ENCODE measurements around the gene BTBD19. TPM values are rescaled to one million over a fixed set of nuclear protein-coding genes. Genes with fewer than 3 reads are reported as not detected.
"Not testable (repeated sequence)": the region's sequence is repeated elsewhere in the genome, so short reads cannot be mapped to it uniquely, and the experiment has no call there.

Gene BTBD19
- total RNA-seq, 1 donor from 2014 or later = 7.9 TPM

GRCh38 chr1:44811234-44811633, 2.9 kb downstream of the BTBD19 start:
- no peaks in the 10 kb centered on the region for H3K27me3 ChIP-seq
- H3K36me3 ChIP-seq = peaks cover 0 to 3% of the 10 kb centered on the region in 2 donors
- peak overlapping the region; percentile 100 for H3K27ac ChIP-seq
- H3K9me3 ChIP-seq = no peaks in the 10 kb centered on the region
- DNase-seq (ENCODE audit: extremely low spot score in 2 of 2) = no peak
- intact Hi-C loops (cut with DNase I) = no loop called here
- H3K4me1 ChIP-seq = peaks cover 84% of the 10 kb centered on the region
- no peak overlapping the region for H3K4me3 ChIP-seq
- TF ChIP-seq POLR2AphosphoS5 (IDR thresholded peaks at IDR 0.05; ENCODE audit: insufficient read depth in 1 of 2, low read depth in 1 of 2) = no peak
- no peak for TF ChIP-seq CTCF (IDR thresholded peaks at IDR 0.05)
- TF ChIP-seq POLR2A (IDR thresholded peaks at IDR 0.05) = no peak

GRCh38 chr1:44812822-44813543, 4.7 kb downstream of the BTBD19 start:
- Histone ChIP-seq H3K4me3 (peak overlapping the region; percentile 47 to 67), H3K36me3 (no peaks in the 10 kb centered on the region), H3K4me1 (peaks cover 67% of the 10 kb centered on the region), H3K27ac (peak overlapping the region; percentile 100), H3K9me3 (no peaks in the 10 kb centered on the region), H3K27me3 (no peaks in the 10 kb centered on the region)
- intact Hi-C loops (cut with DNase I) = no loop called here
- peak in 1 of 2 donors; percentile 85 for DNase-seq (ENCODE audit: extremely low spot score in 2 of 2)
- TF ChIP-seq CTCF (IDR thresholded peaks at IDR 0.05) (no peak), POLR2A (IDR thresholded peaks at IDR 0.05) (no peak), POLR2AphosphoS5 (IDR thresholded peaks at IDR 0.05; ENCODE audit: insufficient read depth in 1 of 2, low read depth in 1 of 2) (no peak)

- H3K27ac ChIP-seq; H3K36me3 ChIP-seq; H3K4me3 ChIP-seq; H3K27me3 ChIP-seq; H3K9me3 ChIP-seq; DNase-seq (ENCODE audit: extremely low spot score in 2 of 2); intact Hi-C loops (cut with DNase I): not testable (repeated sequence)
- peaks cover 55% of the 10 kb centered on the region for H3K4me1 ChIP-seq
These were observed 7.6 kb downstream of the BTBD19 start for GRCh38 chr1:44815926-44816325.

- Histone ChIP-seq H3K4me3 (no peak overlapping the region), H3K27me3 (no peaks in the 10 kb centered on the region), H3K27ac (peak overlapping the region; percentile 16), H3K36me3 (no peaks in the 10 kb centered on the region), H3K9me3 (no peaks in the 10 kb centered on the region), H3K4me1 (peaks cover 46% of the 10 kb centered on the region)
- DNase-seq (ENCODE audit: extremely low spot score in 2 of 2) = no peak
- TF ChIP-seq POLR2AphosphoS5 (IDR thresholded peaks at IDR 0.05; ENCODE audit: insufficient read depth in 1 of 2, low read depth in 1 of 2) = peak in 1 of 2 donors; percentile 23
- TF ChIP-seq POLR2A (IDR thresholded peaks at IDR 0.05) = no peak
- intact Hi-C loops (cut with DNase I) = no loop called here
These were observed 9.0 kb downstream of the BTBD19 start for GRCh38 chr1:44817307-44817706.

- H3K9me3 ChIP-seq = no peaks in the 10 kb centered on the region
- no peak for TF ChIP-seq CTCF (IDR thresholded peaks at IDR 0.05)
- TF ChIP-seq POLR2AphosphoS5 (IDR thresholded peaks at IDR 0.05; ENCODE audit: insufficient read depth in 1 of 2, low read depth in 1 of 2) = no peak
- no peak for TF ChIP-seq POLR2A (IDR thresholded peaks at IDR 0.05)
- H3K27ac ChIP-seq = peak overlapping the region; percentile 94
- DNase-seq (ENCODE audit: extremely low spot score in 2 of 2) = no peak
- H3K27me3 ChIP-seq = no peaks in the 10 kb centered on the region
- H3K4me3 ChIP-seq = no peak overlapping the region
- H3K36me3 ChIP-seq = no peaks in the 10 kb centered on the region
- H3K4me1 ChIP-seq = peaks cover 41% of the 10 kb centered on the region
- intact Hi-C loops (cut with DNase I) = no loop called here
These were observed 9.6 kb downstream of the BTBD19 start for GRCh38 chr1:44817771-44818495.

GRCh38 chr1:44819196-44819607, 10.9 kb downstream of the BTBD19 start:
- H3K4me1 ChIP-seq = peaks cover 29% of the 10 kb centered on the region
- DNase-seq (ENCODE audit: extremely low spot score in 2 of 2) = no peak
- TF ChIP-seq CTCF (IDR thresholded peaks at IDR 0.05) (no peak), POLR2AphosphoS5 (IDR thresholded peaks at IDR 0.05; ENCODE audit: insufficient read depth in 1 of 2, low read depth in 1 of 2) (no peak), POLR2A (IDR thresholded peaks at IDR 0.05) (no peak)
- H3K27me3 ChIP-seq = no peaks in the 10 kb centered on the region
- H3K27ac ChIP-seq = peak overlapping the region; percentile 94
- H3K36me3 ChIP-seq = no peaks in the 10 kb centered on the region
- H3K9me3 ChIP-seq = no peaks in the 10 kb centered on the region
- H3K4me3 ChIP-seq = peak overlapping the region; percentile 54 to 57
- intact Hi-C loops (cut with DNase I) = no loop called here

Measured in vagina (tissue), 2 donors.